ENCODE data around the gene GTF2A1.
A peak's percentile ranks its signal among the peaks of the same experiment; 100 is the strongest.

- TF ChIP-seq EZH2 (IDR thresholded peaks at IDR 0.05; ENCODE audit: borderline replicate concordance, low read depth, low read length, severe bottlenecking) (no peak), POLR2A (IDR thresholded peaks at IDR 0.05; ENCODE audit: low read depth, low read length) (peak; percentile 99), CTCF (IDR thresholded peaks at IDR 0.05; ENCODE audit: extremely low read depth in 1 of 2, insufficient read depth in 1 of 2, low read depth in 1 of 2, low read length in 2 of 2) (no peak), POLR2AphosphoS5 (IDR thresholded peaks at IDR 0.05; ENCODE audit: insufficient read depth, low read depth, low read length) (peak; percentile 96), MYC (IDR thresholded peaks at IDR 0.05; ENCODE audit: low read depth, low read length) (peak; percentile 69), MAX (IDR thresholded peaks at IDR 0.05; ENCODE audit: insufficient read depth, insufficient read length) (peak; percentile 82)
Measured at GRCh38 chr14:81220830-81221578, at the start of gene GTF2A1.
